ENCODE data around the gene KISS1R. TPM values are rescaled to one million over a fixed set of nuclear protein-coding genes. Genes with fewer than 3 reads are reported as not detected.

The KISS1R gene
- total RNA-seq, 1 donor from 2014 or later = 0.41 TPM

DNA sequence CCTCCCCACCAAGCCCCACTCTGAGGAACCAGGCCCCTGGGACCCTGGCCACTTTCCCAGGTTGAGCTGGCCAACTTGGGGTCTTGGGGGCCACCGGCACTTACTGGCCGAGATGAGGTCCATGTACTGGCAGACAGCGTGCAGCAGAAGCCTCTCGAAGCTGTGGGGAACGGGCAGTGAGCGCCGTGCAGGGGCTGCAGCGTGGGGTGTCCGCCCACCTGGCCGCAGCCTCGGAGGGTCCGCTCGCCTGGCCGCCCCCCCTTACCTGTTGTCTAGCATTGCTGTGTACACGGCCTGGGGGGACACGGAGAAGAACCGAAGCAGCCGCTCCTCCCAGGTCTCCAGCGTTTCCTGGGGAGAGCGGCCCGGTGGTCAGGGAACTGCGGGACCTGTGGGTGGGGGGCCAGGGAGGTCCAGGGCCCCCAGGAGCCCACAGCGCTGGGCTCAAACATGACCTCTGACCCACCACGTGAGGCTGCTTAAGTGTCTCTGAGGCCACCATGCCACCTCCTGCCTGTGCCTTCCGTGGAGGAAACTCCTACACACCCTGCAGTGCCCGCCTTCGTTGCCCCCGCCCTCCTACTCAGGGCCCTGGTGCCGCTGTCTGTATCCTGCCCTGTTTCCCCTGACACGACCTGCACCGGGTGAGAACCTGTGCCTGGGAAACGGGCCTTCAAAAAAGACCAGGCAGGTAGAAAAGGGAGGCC is 17.6 kb upstream of the KISS1R start:
- DNase-seq (ENCODE audit: low spot score in 2 of 2) (no peak), FAIRE-seq (no peak)

DNA sequence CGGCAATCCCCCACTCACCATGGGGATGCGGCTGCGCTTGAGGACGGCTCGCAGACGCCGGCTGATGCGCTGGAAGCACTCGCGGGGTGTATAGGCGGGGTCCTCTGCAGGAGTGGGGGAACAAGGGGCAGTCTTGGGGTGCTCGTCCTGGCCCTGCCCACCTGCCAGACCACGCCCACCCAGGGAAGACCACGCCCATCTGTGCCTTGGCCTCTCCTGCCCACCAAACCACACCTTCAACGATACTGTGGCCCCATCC is 17.2 kb upstream of the KISS1R start:
- DNase-seq (ENCODE audit: low spot score in 2 of 2) (no peak), FAIRE-seq (no peak)

DNA sequence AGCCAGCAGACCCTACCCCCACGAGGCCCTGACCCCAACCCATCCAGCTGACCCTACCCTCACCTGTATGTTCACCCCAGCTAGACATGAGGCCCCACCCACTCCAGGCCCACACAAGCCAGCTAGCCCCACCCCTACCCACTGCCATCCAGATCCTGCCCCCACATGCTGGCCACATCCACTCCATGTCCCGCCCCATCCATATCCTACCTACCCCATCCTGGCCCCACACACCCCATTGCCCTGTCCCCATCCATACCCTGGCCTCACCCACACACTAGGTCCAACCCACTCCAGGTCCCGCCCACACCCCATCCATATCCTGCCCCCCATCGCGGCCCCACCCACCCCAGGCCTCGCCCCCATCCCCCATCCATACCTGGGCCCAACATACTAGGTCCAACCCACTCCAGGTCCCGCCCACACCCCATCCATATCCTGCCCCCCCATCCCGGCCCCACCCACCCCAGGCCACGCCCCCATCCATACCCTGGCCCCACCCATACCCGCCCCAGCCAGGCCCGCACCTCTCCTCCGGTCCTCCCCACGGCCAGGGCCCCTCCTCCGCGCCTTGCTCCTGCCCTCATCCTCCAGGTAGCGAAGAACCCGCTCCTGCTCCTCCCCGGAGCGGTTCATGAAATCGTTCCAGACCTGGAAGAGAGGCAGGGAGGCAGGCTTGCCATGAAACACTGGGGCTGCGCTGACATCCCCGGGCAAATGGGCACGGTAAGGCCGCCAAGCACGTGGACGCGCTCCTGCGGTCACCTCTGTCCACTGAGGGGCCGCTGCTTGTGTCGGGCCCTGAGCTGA is 16.6 kb upstream of the KISS1R start:
- DNase-seq (ENCODE audit: low spot score in 2 of 2) = no peak
- FAIRE-seq = no peak

DNA sequence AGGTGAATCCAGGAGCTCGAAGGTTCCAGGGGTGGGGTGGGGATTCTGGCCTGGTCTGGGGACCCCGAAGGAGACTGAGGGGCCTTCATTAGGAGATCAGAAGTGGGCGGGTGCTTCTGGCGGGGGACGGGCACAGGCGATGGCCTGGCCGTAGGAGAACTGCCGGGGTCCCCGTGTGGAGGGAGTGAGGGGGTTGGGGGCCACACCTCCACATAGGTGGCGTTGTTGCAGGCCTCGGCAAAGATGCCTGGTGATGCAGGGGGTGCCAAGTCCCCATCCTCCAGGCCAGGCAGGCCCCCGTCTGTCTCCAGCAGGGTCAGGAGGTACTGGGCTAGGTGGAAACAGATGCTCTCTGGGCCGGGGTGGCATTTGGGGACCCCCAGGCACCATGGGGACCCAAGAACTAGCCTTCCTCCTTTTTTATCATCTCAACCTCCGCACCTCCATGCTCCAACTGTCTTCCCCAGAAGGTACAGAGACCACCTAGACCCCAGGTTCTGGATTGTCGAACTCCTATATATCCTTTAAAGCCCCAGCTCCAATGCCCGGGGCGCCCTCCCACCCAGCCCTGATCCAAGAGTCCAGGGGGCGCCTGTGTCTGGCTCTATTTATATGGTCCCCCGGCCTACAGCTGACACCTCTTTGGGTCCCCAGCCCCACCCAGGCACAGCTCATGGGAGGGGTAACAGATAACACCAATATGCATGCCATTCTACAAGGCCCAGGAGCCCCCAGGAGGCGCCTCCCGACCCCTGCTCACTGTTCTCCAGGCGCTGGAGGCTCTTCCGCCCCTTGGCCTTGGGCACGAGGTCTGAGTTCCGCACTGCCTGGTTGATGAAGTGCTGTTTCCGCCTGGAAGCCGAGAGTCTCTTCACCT is 15.7 kb upstream of the KISS1R start:
- no peak for DNase-seq (ENCODE audit: low spot score in 2 of 2)
- no peak for FAIRE-seq

DNA sequence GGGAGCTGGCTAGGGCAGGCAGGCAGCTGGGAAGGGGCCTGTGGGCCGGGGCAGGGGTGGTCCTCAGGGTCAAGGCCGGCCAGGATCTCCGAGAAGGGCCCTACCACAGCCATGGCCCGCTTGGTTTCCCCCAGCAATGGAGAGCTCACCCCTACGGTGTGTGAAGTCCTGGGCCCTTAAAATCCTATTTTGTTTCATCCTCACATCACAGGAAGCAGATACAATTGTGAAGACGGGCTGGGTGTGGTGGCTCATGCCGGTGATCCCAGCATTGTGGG is 15.1 kb upstream of the KISS1R start:
- no peak for FAIRE-seq
- no peak for DNase-seq (ENCODE audit: low spot score in 2 of 2)

DNA sequence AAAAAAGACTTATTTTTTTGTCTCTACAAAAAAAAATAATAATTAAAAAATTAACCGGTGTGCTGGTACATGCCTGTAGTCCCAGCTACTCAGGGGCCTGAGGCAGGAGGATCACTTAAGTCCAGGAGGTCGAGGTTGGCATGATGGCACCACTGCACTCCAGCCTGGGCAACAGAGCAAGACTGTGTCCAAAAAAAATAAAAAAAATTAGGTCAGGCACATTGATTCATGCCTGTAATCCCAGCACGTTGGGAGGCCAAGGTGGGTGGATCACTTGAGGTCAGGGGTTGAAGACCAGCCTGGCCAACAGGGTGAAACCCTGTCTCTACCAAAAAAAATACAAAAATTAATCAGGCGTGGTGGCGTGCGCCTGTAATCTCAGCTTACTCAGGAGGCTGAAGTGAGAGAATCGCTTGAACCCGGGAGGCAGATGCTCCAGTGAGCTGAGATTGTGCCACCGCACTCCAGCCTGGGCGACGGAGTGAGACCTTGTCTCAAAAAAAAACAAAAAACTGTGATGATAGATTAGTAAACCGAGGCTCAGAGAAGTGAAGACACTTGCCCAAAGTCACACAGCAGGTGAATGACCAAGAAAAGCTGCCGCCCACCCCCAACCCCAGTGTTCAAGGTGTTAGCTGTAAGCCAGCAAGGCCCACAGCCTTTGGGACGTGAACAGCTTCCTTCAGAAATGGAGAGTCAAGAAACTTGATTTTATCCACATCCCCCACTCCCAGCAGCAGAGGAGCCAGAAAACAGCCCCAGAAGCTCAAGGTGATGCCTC is 14.5 kb upstream of the KISS1R start:
- FAIRE-seq (no peak), DNase-seq (ENCODE audit: low spot score in 2 of 2) (no peak)

DNA sequence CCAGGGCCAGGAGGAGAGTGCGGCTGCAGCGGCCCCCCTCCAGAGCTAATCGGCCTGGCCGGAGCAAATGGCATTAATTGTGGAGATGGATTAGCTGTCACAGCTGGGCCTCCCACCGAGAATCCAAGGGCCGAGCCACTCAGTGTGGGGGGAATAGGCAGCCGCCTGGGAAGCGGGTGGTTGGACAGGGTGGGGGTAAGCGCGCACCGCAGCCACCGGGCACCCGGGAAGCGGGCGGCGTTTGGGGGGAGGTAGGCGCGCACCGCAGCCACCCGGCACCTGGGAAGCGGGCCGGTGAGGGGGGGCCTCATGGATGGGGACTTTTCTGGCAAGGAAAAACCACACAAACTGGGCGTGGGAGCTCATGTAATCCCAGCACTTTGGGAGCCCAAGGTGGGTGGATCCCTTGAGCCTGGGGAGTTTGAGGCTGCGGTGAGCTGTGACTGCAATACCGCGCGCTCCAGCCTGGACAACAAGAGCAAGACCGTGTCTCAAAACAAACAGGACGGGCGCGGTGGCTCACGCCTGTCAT is 13.8 kb upstream of the KISS1R start:
- DNase-seq (ENCODE audit: low spot score in 2 of 2) (no peak), FAIRE-seq (no peak)

DNA sequence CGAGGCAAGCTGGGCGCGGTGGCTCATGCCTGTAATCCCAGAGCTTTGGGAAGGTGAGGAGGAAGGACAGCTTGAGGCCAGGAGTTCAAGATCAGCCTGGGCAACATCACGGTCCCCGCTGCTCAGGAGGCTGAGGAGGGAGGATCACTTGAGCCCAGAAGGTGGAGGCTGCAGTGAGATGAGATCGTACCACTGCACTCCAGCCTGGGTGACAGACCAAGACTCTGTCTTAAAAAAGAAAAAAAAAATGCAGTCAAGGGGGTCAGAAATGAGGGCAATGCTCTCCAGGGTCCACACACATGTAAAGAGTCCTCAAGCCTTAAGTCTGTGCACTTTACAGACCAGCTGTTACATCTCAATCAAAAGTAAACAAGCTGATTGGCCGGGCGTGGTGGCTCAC is 12.6 kb upstream of the KISS1R start:
- DNase-seq (ENCODE audit: low spot score in 2 of 2) (no peak), FAIRE-seq (no peak)

DNA sequence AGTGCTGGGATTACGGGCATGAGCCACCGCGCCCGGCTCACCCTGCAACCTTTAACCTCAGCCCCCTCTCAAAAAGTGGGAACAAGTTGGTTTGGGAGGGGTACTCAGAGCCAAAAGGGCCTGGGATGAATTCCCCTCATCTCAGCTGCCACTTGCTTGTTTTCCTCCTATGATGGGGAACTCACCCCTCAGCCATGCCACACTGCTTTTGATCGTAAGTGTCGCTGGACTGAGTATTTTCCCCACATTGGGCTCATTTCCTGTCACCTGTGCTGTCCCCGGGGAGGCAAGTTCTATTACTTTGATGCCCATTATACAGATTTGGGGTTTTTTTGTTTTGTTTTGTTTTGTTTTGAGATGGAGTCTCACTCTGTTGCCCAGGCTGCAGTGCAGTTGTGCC is 10.7 kb upstream of the KISS1R start:
- no peak for DNase-seq (ENCODE audit: low spot score in 2 of 2)
- FAIRE-seq = no peak

DNA sequence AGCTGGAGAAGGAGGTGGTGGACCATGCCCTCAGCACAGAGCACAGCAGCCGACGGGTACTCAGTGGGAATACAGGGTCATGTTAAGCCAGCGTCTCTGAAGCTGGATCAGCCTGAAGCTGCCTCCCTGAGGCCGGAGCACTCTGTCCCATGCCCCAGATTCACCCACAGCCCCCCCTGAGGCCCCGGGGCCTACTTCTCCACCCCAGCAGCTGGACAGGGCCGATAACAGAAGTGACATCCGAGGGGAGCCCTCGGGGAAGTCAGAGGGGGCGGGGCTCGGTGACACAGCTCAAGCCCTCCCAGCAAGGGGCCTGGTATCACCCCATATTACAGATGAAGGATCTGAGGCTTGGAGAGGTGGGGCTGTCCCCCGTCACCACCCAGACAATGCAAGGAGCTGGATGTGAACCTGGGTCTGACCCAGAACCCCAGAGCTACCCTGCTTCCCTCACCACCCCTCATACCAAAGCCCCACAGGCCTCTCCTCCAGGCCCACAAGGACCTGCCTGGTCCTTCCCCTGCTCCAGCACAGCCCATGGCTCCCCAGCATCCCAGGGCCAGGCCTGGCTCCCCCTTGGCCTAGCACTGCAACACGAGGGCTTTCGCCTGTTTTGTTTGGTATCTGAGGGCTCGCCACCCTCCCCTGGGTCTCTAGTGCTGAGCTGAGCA is 9.8 kb upstream of the KISS1R start:
- no peak for DNase-seq (ENCODE audit: low spot score in 2 of 2)
- FAIRE-seq = no peak

DNA sequence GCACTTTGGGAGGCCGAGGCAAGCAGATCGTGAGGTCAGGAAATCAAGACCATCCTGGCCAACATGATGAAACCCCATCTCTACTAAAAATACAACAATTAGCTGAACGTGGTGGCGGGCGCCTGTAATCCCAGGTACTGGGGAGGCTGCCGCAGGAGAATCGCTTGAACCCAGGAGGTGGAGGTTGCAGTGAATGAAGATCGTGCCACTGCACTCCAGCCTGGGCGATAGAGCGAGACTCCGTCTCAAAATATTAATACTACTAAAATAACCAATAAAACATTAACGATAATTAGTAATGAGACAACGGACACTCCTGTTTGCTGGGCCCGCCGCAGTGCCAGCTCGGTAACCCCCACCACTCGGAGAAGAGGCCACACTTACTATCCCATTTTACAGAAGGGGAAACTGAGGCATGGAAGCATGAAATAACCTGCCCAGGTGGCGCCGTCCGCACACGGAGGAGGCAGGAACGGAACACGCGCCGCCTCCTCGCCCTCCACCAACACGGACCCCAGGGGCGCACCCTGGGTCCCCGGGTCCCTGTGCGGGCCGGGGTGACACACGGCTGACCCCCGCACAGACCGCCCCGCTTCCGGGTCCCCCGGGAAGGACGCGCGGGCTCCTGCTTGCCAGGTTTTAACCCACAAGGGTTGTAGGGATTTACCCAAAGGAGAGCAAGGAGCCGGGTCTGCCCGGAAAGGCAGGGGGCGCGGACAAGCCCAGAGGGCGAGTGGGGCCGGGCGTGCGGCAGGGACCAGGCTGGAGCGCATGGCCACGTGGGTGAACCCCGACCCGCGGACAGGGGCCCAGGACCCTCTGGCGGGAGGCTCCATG is 5.7 kb upstream of the KISS1R start:
- no peak for FAIRE-seq
- DNase-seq (ENCODE audit: low spot score in 2 of 2) = no peak

DNA sequence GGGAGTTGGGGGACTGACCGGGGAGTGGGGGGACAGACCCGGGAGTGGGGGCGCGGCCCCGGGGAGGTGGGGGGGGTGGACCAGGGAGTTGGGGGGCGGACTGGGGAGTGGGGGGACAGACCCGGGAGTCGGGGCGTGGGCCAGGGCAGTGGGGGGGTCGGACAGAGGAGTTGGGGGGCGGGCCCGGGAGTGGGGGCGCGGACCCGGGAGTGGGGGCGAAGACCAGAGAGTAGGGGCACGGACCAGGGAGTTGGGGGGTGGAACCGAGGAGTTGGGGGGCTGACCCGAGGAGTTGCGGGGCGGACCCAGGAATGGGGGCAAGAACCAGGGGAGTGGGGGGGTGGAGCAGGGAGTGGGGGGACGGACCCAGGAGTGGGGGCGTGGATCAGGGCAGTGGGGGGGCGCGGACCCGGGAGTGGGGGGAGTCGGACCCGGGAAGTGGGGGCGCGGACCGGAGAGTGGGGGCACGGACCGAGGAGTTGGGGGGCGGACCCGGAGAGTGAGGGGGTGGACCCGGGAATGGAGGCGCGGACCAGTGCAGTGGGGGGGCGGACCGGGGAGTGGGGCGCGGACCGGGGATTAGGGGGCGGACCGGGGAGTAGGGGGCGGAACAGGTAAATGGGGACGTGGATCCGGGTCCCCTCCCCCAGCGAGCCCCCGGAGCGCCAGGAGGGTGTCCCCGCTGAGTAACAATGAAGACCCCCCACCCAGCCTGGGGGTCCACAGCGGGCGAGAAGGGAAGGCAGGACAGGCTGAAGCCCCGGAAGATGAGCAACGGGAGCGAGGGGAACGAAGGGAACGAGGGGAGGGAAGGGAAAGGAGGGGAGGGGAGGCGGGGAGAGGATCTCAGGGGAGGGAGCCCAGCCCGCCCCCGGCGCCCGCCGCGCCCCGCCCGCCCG is 4.7 kb upstream of the KISS1R start:
- FAIRE-seq (no peak), DNase-seq (ENCODE audit: low spot score in 2 of 2) (no peak)

DNA sequence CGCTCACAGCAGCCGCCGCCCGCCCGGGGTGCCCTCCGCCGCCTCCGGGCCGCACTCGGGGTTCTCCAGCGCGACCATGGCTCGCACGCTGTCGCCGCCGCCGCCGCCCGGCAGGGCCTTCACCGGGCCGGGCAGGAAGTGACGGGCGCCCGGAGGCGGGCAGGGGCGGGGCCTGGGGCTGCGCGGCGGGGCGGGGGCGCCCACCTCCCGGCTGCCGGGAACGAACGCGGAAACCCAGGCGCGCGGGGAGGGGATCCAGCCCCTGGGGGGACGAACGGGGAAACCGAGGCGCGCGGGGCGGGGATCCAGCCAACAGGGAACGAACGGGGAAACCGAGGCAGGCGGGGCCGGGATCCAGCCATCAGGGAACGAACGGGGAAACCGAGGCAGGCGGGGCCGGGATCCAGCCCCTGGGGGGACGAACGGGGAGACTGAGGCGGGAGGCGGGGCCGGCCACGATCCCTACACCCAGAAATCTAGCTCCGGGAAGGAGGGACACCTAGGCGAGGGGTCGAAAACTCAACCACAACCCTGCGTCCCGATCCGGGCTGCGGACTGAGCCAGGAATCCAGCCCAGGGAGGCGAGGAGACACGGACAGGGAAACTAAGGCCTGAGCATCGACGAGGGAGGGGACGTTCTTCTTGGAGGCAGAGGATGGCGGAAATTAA is 3.9 kb upstream of the KISS1R start, which contains the start of gene R3HDM4:
Gene R3HDM4 (minus strand): TSS at position 140 of the 669 bp plus-strand sequence. CDS start 62 bp downstream, at position 78.
- DNase-seq (ENCODE audit: low spot score in 2 of 2) (peak; percentile 98 to 99), FAIRE-seq (no peak)

DNA sequence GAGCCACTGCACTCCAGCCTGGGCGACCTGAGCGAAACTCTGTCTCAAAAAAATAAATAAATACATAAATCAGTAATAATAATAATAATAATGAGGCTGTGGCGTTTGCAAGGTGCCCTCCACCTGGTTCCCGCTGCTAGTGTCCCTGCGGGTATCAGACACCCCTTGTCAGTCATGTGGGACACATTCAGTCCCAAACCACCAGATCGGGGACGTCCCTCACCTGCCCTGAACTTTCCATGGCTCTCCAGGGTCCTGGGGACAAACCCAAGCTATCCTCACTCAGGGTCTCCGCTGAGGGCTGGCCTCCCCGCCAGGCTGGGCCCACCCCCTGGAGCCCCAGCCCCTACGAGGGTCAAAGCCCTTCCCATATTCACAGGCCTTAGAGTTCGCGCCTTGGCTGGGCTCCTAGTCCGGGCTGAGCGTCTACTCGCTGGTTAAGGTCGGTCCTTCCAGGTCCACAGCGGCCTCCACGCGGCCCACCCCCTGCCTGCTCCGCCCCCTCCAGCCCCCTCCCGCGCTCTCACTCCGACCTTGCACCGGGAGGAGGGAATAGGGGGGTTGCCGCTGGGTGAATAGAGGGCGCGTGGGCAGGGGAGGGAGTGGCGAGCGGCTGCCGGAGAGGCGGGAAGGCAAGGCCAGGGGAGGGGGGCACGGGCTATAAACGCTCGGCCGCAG is 349 bp upstream of the KISS1R start:
- no peak for FAIRE-seq
- no peak for DNase-seq (ENCODE audit: low spot score in 2 of 2)

DNA sequence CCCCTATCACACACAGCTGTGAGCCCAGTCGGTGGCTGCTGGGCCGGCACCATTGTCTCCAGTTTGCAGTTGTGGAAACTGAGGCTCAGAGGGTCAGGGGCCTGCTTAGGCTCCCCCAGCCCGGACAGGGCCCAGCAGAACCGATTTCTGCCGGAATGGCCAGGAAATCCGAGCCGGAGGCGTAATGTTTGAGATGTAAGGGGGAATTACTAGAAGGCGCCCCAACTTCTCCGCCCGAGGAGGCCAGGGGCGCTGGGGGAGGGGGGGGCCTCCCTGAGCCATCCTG is 962 bp downstream of the KISS1R start:
- FAIRE-seq = no peak
- no peak for DNase-seq (ENCODE audit: low spot score in 2 of 2)

DNA sequence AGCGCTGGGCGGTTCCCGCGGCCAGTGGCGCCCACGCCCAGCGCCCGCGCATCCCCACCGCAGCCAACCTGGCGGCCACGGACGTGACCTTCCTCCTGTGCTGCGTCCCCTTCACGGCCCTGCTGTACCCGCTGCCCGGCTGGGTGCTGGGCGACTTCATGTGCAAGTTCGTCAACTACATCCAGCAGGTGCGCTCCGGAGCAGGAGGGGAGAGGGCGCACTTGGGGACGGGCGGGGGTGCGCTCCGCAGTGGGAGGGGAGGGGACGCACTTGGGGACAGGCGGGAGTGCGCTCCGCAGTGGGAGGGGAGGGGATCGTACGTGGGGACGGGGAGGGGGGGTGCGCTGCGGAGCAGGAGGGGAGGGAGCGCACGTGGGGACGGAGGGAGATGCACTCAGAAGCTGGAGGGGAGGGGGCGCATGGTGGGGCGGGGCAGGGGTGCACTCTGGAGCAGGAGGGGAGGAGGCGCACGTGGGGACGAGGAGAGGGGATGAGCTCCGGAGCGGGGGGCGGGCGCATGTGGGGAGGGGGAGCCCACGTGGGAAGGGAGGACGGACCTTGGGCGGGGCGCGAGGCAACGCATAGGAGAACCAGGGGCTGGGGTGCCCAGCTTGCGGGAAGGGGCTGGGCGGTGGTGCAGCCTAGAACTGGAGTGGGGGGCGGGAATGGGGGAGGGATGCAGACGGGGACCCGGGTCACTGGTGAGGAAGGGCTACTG is 1.5 kb downstream of the KISS1R start:
- DNase-seq (ENCODE audit: low spot score in 2 of 2) = no peak
- FAIRE-seq = no peak

All from frontal cortex (tissue), 4 donors.